HG03342 (cell line): ENCODE data around the gene ARHGEF25.
"Not testable (repeated sequence)": the region's sequence is repeated elsewhere in the genome, so short reads cannot be mapped to it uniquely, and the experiment has no call there.

Experiments used
- ATAC-seq: cut with Tn5 transposase; IDR thresholded peaks from one replicate; pipeline ENCODE4 v1.9.1; 2021; ENCODE audit warnings: mild to moderate bottlenecking, moderate library complexity; ENCODE audit not compliant: unreplicated experiment

ARHGEF25 gene

DNA sequence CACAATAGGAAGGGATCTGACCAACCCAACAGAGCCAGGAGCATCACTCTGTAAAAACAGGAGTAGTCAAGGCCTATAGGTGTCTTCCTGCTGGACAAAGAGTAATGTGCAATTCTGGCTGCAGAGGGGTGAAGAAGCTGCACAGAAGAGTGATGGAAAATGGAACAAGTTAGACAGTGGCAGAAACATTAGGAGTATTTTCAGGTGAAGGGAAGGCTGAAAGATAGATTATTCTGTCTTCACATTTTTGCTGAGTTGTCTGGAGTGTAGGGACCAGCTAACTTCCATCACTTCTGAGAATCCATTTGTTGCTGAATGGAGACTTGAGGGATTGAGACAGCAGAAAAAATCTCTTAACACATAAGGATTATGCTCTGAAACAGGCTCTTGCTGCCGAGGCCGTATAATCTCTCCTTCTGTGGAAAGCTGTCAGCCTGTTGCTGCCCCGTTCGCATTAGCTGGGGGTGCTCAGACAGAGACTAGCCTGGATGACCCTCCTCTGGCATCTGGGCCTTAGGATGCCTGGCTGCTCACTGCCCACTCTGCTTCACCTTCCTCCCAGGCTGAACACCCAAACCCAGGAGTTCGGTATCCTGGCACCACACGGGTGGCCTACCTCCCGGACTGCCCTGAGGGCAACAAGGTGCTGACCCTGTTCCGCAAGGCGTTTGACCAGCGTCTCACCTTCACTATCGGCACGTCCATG, 3.1 kb upstream of the ARHGEF25 start:
- ATAC-seq: no peak

DNA sequence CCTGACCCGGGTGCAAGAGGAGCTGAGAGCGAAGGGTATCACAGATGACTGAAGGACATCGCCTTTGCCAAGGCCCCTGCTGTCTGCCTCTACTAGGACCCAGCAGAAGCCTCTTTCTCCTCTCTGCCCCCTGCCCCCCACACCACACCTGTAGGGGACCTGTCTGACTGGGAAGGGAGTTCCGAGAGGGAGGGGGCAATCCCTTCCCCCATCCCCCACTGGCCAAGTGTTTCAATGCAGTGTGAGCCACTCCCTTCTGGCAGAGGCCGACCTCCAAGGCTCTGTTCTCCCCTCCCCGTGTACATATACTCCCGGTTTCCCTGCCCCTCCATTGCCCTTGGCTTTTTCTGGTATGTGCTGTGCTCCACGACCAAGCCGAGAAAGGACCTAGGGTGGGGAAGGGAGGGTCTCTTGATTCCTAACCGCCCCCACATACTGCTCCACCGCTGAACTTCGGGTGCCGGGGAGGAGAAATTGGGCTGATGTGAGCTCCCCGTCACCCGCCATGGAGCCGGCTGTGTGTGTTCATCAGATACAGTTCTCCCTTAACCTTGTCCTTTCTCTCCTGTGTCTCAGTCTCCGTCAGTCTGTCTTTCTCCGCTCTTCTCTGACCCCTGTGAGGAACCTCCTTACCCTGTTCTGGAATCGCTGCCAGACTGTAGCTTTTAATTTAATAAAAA, 2.0 kb upstream of the ARHGEF25 start:
- no peak for ATAC-seq

DNA sequence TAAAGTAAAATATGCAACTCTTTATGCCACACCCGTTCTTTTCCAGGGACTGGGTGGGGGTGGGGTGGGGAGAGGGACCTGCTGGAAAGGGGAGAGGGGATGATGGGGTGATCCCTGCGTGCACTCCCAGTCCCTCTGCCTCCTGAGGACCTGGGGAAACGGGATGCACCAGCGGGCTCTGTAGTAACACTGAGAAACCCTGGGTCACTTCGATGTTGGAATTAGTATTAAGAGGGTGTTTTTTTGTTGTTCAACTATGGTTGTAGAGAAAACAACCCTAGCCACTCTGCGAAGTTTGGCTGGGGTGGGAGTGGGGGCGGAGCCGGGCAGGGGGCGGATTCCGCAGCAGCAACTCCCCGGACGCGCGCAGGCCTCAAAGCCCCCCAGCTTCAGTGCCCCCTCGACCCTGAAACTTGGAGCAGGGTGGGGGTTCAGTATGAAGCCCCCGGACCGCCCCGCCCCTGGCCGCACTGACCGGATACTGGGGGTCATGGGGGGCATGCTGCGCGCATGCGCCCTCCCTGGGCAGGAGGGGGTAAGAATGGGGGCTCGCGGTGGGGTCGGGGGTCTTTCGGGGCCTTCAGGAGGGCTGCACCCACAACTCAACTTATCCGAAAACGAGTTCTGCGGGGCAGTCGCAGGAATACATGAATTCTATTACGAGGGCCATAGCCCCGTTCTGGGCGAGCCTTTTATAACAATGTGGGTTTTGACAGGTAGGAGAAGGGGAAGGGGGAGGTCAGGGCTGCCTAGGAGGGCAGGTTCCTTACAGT, 1.3 kb upstream of the ARHGEF25 start:
- no peak for ATAC-seq

DNA sequence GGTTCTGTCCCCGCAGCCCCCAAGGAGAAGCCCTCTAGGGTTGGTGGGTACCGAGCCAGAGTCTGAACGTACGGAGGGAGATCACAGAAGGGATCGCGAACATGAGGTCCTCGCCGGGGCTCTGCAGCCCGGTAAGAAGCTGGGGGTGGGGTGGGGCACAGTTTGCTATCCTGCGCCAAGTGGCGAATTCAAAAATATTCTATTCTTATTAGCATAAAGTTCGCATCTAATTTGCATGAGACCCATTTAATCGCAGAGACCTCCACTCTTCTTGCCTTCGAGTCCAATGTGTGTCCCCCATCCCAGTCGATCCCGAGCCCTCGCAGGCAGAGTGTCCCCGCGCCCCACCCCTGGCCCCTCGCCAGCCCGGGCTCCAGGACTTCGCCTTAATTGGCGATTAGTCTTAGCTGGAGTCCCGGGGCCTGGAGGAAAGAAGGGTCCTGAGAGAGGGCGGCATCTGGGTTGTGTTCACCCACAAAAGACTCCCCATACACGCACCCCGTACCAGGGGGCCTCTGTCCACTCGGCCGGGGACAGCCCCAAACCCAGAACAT, 604 bp upstream of the ARHGEF25 start:
- no peak for ATAC-seq

DNA sequence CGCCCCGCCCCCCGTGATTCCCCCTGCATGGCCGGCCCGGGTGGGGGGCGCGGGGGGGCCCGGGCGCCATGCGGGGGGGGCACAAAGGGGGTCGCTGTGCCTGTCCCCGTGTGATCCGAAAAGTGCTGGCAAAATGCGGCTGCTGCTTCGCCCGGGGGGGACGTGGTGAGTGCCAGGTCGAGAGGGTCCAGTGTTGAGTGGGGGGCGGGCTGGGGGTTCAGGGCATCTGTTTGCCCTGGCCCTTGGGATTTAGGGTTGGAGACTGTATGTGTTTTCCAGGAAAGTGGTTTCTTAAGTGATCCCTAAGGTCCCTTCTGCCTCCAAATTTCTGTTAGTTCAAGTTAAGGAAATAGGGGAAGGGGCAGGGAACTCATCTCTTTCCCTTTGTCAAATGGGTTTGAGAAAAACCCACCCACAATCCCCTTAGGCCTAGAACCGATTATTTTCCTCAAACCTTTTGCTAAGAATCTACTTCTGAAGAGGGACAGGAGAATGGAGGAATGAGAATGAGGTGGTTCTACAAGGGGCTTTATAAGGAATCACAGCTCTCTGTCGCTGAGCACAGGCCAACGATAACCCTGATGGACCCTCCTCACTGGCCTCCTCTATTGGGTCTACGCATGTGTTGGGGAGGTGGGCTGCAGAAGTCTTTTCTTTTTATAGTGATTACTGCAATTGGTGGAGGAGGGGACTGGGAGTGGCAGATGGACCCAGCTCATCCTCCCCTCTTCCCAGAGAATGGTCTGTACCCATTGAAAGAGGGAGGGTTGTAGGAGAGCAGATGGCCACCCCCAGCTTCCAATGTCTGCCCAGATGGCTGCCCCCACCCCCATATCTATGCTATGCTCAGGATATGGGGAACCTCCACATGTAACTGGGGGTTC, 834 bp downstream of the ARHGEF25 start:
- no peak for ATAC-seq

DNA sequence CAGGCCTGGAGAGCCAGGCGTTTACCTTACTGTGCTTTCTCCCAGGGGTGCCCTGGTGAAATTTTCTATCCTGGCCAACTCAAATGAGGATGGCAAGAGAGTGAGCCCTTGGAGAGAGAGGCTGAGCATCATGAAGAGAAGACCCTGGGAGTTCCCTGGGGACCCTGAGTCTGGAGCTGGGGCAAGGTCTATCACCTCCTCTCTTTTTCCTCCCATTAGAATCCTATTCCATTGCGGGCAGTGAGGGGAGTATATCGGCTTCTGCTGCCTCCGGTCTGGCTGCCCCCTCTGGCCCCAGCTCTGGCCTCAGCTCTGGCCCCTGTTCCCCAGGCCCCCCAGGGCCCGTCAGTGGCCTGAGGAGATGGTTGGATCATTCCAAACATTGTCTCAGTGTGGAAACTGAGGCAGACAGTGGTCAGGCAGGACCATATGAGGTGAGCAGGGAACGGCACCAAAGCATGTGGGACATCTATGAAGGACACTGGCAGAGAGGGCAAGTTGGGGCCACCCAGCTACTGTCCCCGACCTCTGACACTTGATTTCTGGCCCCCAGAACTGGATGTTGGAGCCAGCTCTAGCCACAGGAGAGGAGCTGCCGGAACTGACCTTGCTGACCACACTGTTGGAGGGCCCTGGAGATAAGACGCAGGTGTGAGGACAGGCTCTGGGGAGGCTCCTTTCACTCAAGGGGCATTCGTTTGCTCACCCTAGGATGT, 1.6 kb downstream of the ARHGEF25 start:
- no peak for ATAC-seq

DNA sequence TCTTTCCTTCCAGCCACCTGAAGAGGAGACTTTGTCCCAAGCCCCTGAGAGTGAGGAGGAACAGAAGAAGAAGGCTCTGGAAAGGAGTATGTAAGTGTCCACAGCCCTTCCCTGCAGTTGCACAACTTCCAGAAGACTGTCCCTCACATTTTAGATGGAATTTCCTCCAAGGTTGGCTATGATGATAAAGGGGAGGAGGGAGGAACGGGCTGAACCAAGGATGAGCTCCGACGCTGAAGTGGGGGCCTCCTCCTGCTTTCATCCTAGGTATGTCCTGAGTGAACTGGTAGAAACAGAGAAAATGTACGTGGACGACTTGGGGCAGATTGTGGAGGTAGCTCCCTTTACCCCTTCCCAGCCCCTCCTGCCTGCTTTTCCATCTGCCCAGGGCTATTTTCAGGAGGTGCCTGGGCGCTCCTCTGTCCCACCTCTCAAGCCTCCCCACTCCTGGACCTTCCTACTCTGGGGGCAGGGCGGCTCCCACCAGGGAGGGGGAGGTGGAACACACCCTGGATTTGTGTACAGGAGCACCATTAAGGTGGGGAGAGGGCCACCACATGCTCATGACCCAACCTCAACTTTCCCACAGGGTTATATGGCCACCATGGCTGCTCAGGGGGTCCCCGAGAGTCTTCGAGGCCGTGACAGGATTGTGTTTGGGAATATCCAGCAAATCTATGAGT, 2.3 kb downstream of the ARHGEF25 start:
- no peak for ATAC-seq

DNA sequence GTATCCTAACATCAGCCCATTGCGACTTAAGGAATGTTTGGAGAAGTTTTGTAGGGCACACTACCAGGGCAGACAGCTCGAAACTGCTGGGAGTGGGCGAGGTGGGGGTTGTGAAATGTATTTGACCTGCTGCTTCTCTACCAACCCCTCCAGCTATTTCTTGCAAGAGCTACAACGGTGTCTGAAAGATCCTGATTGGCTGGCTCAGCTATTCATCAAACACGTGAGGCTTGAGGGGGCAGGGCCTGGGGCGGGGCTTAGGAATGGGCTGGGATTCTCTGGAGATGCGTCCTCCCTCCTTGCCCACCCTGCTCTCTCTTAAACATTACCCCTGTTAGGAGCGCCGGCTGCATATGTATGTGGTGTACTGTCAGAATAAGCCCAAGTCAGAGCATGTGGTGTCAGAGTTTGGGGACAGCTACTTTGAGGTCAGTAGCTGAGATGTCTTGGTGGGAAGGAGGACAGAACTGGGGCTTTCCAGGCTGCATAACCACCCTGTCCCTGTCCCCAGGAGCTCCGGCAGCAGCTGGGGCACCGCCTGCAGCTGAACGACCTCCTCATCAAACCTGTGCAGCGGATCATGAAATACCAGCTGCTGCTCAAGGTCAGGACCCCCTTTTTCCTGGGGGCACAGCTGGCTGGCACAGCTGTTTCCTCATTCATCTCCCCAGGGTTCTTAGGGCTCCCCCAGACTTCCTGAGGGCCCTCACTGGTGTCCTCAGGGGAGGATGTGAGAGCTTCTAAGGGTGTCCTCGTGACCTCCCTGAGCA, 3.1 kb downstream of the ARHGEF25 start:
- peak; percentile 46 for ATAC-seq

DNA sequence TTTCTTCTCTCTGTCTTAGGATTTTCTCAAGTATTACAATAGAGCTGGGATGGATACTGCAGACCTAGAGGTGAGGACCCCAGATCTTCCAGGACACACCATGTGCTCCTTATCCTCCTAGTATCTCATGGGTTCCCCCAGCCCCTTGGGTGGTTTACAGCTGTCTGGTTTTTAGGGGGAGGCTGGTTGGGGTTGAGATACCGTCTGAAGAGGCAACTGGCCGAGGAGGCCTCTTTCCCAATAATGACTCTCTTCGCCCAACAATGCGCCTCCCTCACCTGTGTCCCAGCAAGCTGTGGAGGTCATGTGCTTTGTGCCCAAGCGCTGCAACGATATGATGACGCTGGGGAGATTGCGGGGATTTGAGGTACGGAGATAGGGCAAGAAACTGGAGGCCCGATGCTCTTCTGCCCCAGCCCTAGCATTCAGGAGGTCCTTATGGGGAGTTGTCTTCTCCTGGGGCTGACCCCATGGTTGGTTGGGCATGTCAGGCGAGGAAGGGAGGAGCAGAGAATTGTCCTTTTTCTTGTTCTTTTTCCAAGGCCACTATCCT, 3.8 kb downstream of the ARHGEF25 start:
- ATAC-seq: no peak

DNA sequence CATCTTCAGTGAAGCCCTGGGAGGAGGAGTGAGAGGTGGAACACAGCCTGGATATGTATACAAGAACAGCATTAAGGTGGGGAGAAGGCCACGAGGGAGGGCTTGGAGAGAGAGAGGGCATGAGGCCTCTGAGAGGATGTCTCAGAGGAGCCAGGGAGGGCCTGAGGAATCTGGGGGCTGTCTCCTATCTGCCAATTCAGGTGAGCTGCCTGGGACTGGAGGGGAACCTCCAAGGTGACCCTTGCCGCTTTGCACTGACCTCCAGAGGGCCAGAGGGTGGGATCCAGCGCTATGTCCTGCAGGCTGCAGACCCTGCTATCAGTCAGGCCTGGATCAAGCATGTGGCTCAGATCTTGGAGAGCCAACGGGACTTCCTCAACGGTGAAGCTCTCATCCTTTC, 4.4 kb downstream of the ARHGEF25 start:
- no peak for ATAC-seq

DNA sequence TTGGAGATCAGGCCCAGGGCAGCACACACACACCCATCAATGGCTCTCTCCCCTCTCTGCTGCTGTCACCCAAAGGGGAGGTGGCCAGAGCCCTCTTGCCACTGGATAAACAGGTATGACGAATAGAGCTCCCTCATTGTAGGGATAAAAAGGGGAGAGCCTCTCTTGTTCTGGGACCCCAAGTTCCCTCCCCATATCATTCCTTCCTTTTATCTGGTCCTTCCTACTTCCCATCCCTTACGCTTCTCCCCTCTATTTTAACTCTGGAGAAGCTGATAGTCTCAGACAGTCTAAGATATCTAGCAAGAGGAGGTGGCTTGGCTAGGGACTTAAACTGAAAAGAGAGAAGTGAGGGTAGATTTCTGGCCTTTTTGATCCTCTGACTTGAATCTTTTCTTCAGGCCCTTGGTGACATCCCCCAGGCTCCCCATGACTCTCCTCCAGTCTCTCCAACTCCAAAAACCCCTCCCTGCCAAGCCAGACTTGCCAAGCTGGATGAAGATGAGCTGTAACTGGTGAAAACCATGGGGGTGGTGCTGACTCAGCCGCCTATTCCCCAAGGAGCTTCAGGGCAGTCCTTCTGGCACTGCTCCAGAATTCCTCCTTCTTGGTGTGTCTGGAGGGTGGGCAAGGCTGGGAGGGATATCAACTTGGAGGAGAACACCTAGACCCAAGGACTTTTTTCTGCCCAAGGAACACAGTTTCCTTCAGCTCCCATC, 5.3 kb downstream of the ARHGEF25 start:
- ATAC-seq: no peak

DNA sequence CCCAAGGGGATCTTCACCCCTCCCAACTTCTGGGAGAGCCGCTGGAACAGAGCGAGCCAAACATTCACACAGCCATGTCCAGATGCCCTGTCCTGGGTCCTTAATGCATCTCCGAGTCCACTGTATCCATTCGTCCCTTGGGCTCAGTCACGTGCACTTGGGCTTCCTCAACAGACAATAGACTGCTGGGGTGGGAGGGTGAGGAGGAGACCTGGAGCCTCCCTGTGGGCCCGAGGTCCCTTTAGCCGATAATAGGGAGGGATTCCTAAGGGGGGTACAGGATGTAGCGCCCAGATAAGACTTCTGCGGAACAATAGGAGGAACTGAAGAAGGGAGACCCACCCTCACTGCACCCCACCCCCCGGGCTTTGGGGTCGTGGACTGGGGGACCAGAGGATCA, 6.7 kb downstream of the ARHGEF25 start:
- no peak for ATAC-seq

DNA sequence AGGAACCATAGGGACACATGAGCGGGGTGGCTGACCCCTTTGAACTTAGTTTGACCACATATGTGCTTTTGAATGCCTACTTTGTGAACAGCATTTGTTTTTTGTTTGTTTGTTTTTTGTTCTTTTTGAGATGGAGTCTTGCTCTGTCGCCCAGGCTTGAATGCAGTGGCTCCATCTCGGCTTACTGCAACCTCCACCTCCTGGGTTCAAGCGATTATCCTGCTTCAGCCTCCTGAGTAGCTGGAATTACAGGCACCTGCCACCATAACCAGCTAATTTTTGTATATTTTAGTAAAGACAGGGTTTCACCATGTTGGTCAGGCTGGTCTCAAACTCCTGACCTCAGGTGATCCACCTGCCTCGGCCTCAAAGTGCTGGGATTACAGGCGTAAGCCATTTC, 7.2 kb downstream of the ARHGEF25 start:
- not testable (repeated sequence) for ATAC-seq

DNA sequence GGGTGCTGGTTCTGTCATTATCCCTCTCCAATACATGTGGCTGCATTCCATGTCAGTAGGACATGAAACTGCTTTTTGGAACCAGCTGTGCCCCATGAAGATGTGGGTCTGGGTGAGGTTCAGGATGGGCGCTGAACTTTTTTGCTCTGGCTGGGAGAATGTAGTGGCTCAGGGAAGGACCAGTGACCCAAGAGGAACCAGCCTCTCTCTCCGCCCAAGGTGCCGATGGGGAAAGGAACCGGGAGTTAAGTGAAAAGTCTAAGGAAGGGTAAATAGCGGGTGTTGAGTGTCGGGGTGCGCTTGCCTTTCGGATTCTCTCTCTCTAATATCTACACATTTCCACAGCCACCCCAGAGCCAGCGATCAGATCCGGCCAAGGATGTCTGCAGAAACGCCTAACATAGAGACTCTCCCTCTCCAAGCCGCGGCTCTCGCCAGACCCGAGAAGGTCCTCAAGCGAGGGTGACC, 7.8 kb downstream of the ARHGEF25 start:
- ATAC-seq: no peak

DNA sequence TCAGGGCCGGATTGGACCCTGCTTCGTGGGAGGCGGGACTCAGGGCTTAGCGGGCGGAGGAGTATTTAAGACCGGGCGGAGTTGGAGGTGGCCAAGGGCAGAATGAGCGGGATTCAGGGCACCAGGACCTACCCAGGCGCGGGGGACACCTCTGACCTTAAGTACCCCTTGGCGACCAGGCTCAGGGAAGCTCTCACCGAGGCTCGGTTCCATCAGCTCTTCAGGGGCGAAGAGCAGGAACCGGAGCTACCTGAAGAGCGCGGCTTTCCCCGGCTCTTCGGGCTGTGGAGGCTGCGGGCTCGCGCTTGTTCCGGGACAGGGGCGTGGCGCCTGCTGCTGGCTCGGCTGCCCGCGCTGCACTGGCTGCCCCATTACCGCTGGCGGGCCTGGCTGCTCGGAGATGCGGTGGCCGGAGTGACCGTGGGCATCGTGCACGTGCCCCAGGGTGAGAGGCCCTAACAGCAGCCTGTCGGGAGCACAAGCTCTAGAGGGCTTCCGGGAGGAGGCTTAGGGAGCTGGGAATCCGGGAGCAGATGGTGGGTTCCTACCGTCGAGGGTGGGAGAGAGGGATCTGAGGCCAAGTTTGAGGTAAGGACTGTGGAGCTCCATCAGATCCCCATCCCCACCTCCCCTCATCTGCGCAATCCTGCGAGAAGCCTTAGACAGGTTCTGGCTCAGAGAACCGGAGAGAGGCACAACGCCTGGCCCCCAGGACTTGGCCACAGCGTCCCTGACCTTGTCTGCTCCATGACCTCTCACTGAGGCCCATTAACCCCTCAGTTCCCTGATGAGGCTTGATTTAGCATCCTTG, 8.4 kb downstream of the ARHGEF25 start:
- ATAC-seq: no peak

DNA sequence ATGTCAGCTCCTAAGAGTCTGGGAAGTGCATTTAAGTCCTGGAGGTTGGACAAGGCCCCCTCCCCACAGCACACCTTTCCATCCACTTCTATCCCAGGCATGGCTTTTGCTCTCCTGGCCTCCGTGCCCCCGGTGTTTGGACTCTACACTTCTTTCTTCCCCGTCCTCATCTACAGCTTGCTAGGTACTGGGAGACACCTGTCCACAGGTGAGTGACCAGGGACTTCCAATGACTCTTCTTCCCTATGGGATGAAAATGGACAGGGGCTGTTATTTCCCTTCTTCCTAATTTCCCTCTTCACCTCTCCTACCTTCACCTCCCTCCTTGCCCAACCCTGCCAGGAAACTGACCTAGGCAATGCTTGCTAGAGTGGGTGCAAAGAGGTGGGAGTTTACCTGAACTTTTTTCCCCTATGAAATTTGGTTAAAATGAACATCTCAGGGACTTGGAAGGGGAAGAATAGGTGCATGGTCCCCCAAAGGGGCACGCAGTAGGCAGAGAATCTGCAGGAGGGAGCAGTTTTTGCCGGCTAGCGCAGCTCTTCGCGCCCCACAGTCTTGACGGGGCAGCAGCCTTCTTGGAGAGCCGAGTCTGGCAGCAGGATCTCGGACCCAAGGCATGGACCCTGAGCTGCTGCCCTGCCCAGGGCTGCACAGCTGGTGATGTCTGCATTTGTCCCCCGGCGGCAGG, 9.2 kb downstream of the ARHGEF25 start:
- no peak for ATAC-seq
